NCI-H1694 (cell line): ENCODE measurements around the gene ZNF593.
A peak's percentile ranks its signal among the peaks of the same experiment; 100 is the strongest.

Source experiments
- DNase-seq: peaks from one replicate; lab custom pipeline; 2025; lab: John Stamatoyannopoulos, UW

The ZNF593 gene

DNA sequence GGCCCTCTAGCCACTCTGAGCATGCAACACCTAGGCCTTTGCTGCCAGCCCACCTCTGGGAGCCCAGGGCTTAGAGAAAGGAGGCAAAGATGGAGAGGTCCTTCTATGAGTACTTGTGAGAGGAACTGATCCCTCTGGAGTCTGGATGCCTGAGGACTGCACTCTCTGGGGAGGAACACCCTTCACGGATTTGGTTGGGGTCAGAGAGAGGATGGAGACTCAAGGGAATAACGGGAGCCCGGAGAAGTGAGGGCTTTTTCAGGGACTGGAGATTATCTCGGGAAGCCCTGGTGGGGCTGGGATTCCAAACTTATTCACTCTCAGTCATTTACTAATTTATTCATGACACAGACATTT, 532 bp upstream of the ZNF593 start:
- DNase-seq, result no peak

GRCh38 chr1:26170472-26170821, 739 bp downstream of the ZNF593 start:
- no peak for DNase-seq

- no peak for DNase-seq
Measured at GRCh38 chr1:26171084-26172072, 1.7 kb downstream of the ZNF593 start, which contains the start of gene ZNF593OS. Gene ZNF593OS, minus strand, starts transcription at chr1:26171832. Its CDS starts 171 bp downstream, at chr1:26171661.

- no peak for DNase-seq
Measured at GRCh38 chr1:26175346-26175745, 5.6 kb downstream of the ZNF593 start.

DNA sequence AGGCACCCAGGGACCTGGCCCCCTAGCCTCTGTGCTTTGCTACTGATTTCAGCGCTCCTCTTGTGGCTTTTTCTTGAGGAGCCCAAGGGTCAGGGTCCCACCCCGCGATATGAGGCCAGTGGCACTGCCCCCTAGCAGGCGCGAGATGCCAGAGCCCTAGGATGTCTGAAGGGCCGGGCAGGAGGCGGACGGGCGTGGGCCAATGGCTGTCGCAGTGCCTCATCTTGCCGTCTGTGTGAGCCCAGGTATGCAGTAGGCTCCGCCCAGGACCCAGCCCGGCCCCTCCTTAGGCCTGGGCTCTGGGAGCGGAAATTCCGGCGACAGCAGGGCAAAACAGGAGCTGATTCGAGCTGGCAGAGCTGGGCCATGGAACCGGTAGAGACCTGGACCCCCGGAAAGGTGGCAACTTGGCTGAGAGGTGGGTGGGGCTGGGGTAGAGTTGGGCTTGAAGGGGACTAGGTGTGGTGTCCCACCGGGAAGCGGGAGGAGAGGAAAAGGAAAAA, 7.5 kb downstream of the ZNF593 start, which contains the start of gene CNKSR1:
TSS of gene CNKSR1 (plus strand) at position 310 of the 503 bp plus-strand sequence. CDS start at position 367, 57 bp downstream.
- no peak for DNase-seq

- DNase-seq, result no peak
Measured at GRCh38 chr1:26180010-26180506, 10.3 kb downstream of the ZNF593 start.

GRCh38 chr1:26181586-26182382, 12.1 kb downstream of the ZNF593 start:
- no peak for DNase-seq

DNA sequence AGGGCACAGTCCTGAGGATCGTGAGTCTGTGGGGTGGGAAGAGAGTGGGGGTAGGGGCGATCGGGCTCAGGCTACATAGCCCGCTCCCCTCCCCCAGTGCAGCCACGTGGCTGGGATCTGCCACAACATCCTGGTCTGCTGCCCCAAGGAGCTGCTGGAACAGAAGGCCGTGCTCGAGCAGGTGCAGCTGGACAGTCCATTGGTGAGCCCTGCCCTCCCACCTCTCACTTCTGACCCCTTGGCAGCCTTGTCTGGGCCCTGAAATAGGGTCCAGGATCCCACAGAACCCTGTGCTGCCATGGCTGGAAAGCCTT, 12.6 kb downstream of the ZNF593 start:
- DNase-seq, result no peak

DNA sequence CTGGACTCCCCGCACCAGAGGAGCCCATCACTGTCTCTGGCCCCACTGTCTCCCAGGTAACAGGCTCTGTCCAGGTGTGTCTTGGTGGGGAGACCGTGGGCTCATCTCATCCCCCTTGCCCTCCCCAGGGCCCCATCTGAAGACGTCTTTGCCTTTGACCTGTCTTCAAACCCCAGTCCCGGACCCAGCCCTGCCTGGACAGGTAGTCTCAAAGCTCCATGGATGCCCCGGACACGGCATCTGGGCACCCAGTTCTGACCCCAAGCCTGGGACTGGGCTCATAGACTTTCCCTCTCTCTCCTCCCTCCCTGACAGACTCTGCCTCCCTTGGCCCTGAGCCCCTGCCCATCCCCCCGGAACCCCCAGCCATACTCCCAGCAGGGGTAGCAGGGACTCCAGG, 14.4 kb downstream of the ZNF593 start:
- DNase-seq, result no peak

DNA sequence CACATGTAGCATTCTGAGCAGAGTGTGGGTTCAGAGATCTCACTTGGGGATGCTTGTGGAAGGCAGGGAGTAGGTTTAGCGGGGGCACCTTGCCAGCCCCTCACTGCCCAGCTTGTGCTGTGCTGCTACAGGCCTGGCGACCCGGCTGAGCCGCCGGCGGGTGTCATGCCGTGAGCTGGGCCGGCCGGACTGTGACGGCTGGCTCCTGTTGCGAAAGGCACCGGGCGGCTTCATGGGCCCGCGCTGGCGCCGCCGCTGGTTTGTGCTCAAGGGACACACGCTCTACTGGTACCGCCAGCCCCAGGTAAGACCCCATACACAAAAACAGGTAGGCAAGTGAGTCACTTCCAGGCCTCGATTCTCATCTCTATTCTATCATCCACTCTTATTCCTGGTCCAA, 15.2 kb downstream of the ZNF593 start:
- DNase-seq, result no peak

DNA sequence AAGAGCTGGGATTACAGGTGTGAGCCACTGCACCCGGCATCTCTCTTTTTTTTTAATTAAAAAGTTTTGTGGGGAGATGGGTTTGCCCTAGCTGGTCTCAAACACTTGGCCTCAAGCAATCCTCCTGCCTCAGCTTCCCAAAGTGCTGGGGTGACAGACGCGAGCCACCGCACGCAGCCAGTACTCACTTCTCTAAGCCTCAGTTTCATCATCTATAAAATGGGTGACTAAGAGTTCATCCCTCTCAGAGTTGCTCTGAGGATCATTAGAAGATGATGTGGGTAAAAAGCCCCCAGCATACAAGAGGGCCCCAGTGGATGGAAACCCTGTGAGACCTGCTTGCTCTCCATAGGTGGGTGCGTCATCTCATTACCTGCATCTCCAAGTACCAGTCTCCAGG, 18.2 kb downstream of the ZNF593 start:
- DNase-seq, result no peak

- DNase-seq, result no peak
Measured at GRCh38 chr1:26188477-26188876, 18.8 kb downstream of the ZNF593 start.

DNA sequence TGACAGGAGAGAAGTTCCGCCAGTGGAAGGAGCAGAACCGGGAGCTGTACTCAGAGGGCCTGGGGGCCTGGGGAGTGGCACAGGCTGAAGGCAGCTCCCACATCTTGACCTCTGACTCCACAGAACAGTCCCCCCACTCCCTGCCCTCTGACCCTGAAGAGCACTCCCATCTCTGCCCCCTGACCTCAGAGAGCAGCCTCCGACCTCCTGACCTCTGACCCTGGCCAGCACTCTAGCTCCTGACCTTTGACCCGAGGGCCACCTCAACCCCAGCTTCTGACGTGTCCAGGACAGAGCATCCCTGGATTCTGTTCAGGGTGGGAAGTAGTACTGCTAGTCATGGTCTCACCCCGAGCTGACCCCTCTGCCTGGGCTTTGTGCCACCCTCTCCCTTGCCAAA, 19.6 kb downstream of the ZNF593 start:
- no peak for DNase-seq

DNA sequence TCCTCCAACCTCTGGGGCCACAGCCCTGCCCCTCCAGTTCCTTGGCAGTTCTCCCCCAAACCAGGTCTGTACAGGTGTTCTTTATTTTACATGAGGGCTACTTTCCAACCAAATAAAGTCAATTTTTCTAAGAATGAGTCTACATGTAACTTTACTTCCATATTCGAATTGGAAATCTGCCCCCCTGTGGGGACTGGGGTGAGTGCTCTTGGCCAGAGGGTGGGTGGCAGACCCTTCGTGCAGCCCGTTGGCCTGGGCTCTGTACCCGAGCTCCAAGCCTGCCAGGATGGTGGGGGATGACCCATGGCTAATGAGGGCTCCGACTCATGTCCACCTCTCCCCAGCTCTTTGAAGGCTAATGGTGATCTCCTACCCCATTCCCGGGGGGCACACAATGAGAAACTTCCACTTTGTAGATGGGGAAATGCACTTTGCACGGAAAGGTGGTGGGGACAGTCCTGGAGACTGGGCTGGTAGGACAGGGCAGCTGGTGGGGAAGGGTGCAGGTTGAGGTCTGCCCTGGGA, 20.1 kb downstream of the ZNF593 start:
- no peak for DNase-seq

DNA sequence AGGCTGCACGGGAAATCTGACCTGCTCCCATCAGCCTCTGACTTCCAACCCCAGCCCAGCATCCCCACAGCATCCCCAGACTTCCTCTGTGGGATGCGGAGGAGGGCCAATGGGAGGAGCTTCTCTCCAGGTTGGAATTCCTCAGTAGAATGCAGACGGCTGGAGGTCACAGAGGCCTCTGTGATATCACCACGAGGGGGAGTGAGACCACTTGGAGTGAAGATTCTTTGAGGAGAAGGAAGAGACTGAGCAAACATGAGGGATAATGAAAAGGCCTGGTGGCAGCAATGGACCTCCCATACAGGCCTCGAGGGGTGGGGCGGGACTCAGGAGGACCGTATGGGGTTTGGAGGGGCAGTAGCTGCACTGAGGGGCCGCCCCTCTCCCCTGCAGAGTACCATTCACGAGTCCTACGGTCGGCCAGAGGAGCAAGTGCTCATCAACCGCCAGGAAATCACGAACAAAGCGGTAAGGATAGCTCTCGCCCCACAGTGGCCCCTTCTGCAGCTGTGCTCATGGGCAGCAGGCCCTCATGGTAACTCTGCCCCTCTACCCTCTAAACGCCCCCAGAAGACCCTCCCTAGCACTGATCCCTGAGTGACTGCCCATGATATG, 20.8 kb downstream of the ZNF593 start, which contains the start of gene CATSPER4:
TSS of gene CATSPER4 (plus strand) at position 230 of the 615 bp plus-strand sequence. CDS start at position 256, 26 bp downstream.
- peak; percentile 16 for DNase-seq

GRCh38 chr1:26191739-26192138, 22.0 kb downstream of the ZNF593 start:
- DNase-seq, result no peak

DNA sequence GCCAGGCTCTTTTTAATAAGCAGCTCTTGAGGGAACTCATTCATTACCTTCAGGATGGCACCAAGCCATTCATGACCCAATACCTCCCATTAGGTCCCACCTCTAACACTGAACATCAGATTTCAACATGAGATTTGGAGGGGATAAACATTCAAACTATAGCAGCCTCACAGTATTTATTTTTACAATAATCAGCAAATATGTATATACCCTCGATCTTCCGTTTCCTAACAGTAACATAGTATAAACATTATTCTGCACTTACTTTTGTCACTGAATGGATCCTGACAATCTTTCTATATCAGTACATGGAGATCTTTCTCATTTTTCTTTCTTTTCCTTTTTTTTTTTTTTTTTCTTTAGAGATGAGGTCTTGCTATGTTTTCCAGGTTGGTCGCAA, 26.1 kb downstream of the ZNF593 start:
- no peak for DNase-seq

DNA sequence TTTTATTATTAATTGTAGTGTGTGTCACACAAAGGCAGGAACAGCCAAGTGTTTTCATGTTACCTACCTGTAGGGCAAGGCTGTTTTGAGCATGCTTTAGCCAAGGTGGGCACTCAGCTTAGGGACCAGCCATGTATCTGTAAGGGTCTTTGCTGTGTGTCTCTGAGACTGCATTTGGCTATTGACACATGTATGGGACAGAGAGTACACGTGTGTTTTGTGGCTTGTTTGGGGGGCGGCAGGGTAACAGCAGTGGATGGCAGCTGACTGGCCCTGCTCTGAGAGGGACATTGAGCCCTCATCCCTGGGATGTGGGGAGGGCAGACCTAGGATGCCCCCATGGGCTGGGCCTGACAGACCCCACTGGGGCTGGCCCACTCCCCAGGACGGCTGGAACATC, 27.6 kb downstream of the ZNF593 start:
- DNase-seq, result no peak

DNA sequence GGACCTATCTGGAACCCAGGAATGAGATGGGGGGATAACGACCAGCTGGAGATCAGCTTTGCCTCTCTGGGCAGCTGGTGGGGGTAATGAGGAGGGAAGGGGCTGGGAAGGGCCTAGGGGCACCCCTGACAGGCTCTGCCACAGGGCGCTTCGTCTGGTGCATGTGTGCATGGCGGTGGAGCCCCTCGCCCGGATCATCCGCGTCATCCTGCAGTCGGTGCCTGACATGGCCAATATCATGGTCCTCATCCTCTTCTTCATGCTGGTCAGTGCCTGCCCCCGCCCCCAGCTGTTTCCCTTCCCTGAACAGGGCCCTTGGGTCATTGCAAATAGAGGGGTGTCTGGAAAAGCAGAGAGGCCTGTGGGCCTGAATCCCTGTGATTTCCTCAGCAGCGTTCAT, 28.1 kb downstream of the ZNF593 start:
- no peak for DNase-seq

GRCh38 chr1:26200413-26200812, 30.7 kb downstream of the ZNF593 start:
- no peak for DNase-seq

DNA sequence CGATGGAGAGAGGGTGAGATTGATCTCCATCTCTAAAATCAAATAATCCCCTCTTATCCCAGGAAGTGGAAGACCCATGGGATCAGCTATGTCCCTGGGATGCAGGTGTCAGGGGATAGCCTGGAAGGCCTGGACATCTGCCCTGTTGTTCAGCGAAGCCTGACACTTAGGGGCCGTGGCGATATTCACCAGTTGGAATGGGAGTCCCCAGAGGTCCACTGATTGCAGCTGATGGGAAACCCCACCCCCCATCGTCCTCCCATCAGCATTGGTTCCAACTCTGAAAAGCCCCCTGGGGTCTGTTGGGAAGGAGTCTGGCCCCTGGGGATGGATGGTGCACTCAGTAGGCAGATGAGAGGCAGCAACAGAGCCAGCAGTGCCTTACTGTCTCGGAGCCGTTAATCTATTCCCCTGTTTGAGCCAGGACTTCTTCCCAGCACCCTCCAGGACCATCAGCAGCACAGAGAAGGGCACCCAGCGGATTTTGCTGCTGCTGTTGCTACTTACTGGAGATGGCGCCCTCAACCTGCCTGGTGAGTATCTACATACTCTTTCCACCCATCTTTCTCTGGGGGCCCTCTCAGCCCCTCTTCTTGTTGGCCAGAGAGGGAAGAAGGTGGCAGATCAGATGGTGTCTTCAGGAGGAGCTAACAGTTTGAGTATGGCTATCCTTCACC, 34.1 kb downstream of the ZNF593 start:
- no peak for DNase-seq
